ENCODE results near the gene C1QTNF3.

Gene C1QTNF3

GRCh38 chr5:33997331-33997983 is 45.6 kb downstream of the C1QTNF3 start:
- DNase-seq (ENCODE audit: low read depth): peak; percentile 87

GRCh38 chr5:33995865-33996264 is 47.1 kb downstream of the C1QTNF3 start:
- DNase-seq (ENCODE audit: low read depth): no peak

GRCh38 chr5:33994845-33995244 is 48.2 kb downstream of the C1QTNF3 start:
- DNase-seq (ENCODE audit: low read depth): peak; percentile 37

GRCh38 chr5:33992864-33993263 is 50.1 kb downstream of the C1QTNF3 start:
- no peak for DNase-seq (ENCODE audit: low read depth)

GRCh38 chr5:33985447-33985846 is 57.6 kb downstream of the C1QTNF3 start:
- DNase-seq (ENCODE audit: low read depth): no peak

- DNase-seq (ENCODE audit: low read depth): peak; percentile 68
Measured at GRCh38 chr5:33984671-33985124, 58.3 kb downstream of the C1QTNF3 start, which contains the start of gene SLC45A2. Gene SLC45A2, minus strand, starts transcription at chr5:33984693. Its CDS starts 110 bp downstream, at chr5:33984583.

GRCh38 chr5:33984178-33984577 is 58.8 kb downstream of the C1QTNF3 start:
- no peak for DNase-seq (ENCODE audit: low read depth)

GRCh38 chr5:33981408-33982162 is 61.4 kb downstream of the C1QTNF3 start:
- DNase-seq (ENCODE audit: low read depth): peak; percentile 63

- no peak for DNase-seq (ENCODE audit: low read depth)
Measured at GRCh38 chr5:33980030-33980429, 63.0 kb downstream of the C1QTNF3 start.

- DNase-seq (ENCODE audit: low read depth): no peak
Measured at GRCh38 chr5:33978306-33978705, 64.7 kb downstream of the C1QTNF3 start.

- no peak for DNase-seq (ENCODE audit: low read depth)
Measured at GRCh38 chr5:33976307-33976706, 66.7 kb downstream of the C1QTNF3 start.

GRCh38 chr5:33975852-33976251 is 67.2 kb downstream of the C1QTNF3 start:
- DNase-seq (ENCODE audit: low read depth): peak; percentile 15

- no peak for DNase-seq (ENCODE audit: low read depth)
Measured at GRCh38 chr5:33973271-33973670, 69.7 kb downstream of the C1QTNF3 start.

GRCh38 chr5:33969572-33970452 is 73.2 kb downstream of the C1QTNF3 start:
- DNase-seq (ENCODE audit: low read depth): peak; percentile 73

- DNase-seq (ENCODE audit: low read depth): no peak
Measured at GRCh38 chr5:33968211-33969005, 74.6 kb downstream of the C1QTNF3 start.

All from iris pigment epithelial cell (primary cell).